GM19468 (cell line): ENCODE data around the gene AMH.

ENCODE experiments used
- ATAC-seq: cut with Tn5 transposase; IDR thresholded peaks from one replicate; pipeline ENCODE4 v1.9.1; 2021; ENCODE audit warnings: mild to moderate bottlenecking, moderate library complexity, moderate number of reproducible peaks; ENCODE audit not compliant: unreplicated experiment; ENCODE audit errors: extremely low read depth

AMH gene

DNA sequence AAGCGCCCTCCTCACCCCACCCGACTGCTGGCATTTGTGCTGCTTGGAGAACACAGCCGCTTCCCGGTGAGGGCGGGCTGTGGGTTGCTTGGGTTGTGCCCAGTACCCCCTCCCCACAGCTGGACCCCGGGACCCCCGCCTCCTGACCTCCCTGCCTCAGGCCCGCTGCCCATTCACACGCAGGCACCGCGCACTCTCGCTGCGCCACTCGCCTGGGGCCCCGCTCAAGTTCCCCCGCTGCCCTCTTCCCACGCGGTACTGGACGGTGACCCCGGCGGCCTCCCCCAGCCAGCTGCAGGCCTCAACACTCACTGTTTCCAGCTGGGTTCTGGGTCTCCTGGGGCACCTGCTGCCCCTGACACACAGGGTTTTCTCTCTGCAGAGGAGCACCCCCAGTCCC, 29.4 kb upstream of the AMH start:
- no peak for ATAC-seq

DNA sequence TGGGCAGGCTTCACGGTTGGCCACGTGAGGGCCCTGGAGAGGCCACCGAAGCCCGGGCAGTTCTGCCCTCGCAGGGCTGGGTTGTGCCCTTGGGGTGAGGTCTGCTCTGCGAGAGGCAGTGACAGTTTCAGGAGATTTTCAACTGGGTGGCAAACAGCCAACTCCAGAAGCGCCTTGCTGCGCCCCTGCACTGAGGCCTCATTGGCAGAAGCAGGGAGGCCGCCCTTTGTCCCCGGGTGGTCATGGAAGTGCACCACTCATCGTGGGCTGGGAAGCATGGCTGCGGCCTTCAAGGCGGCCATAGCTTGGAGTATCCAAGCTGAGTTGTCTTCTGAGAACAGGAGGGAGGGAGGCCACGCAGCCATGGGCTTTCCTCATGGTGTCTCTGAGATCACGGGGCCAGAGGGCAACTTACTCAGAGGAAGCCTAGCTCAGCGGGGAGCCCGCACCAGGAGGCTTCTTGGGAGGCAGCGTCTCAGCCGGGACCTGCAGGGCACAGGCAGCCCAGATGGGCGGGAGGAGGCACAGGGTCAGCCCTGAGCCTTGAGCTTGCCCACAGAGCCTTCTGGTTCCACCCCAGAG, 27.8 kb upstream of the AMH start:
- ATAC-seq = no peak

DNA sequence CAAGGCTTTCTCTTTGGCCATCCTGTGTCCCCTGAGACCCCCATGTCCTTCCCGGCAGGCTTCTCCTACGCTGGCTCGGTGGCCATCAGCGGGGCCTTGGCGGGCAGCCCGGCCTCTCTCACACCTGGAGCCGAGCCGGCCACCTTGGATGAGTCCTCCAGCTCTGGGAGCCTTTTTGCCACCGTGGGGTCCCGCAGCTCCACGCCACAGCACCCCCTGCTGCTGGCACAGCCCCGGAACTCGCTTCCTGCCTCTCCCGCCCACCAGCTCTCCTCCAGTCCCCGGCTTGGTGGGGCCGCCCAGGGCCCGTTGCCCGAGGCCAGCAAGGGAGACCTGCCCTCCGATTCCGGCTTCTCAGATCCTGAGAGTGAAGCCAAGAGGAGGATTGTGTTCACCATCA, 27.2 kb upstream of the AMH start:
- ATAC-seq = no peak

DNA sequence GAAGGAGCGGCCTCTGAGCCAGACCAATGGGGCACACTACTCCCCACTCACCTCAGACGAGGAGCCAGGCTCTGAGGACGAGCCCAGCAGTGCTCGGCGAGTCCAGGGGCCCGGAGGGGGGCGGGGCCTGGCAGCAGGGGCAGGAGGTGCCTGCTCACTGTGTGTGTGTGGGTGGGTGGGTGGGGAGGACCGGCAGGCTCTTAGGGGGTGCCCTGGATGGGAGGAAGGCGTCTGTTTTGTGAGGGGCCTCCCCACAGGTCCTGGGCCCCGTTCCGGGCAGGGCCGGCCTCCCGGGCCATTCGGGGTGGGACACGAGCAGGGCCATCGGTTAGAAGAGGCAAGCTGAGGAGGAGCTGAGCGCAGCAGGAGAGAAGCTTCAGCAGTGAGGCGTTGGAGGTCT, 25.7 kb upstream of the AMH start:
- no peak for ATAC-seq

DNA sequence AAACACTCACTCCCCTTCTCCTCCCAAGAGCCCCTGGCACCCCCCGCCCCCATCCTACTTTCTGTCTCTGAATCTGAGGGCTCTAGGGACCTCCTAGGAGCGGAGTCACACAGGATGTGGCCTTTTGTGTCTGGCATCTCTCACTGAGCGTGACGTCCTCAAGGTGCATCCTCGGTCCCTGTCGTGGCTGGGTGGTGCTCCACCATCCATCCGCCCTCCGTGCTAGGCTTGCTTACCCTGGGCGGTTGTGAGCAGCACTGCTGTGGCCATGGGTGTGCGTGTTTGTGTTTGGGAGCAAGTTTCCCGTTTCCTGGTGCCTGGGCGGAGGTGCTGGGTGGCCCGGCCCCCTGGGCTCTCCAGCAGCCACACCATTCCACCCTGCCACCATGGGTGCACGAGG, 25.2 kb upstream of the AMH start:
- no peak for ATAC-seq

DNA sequence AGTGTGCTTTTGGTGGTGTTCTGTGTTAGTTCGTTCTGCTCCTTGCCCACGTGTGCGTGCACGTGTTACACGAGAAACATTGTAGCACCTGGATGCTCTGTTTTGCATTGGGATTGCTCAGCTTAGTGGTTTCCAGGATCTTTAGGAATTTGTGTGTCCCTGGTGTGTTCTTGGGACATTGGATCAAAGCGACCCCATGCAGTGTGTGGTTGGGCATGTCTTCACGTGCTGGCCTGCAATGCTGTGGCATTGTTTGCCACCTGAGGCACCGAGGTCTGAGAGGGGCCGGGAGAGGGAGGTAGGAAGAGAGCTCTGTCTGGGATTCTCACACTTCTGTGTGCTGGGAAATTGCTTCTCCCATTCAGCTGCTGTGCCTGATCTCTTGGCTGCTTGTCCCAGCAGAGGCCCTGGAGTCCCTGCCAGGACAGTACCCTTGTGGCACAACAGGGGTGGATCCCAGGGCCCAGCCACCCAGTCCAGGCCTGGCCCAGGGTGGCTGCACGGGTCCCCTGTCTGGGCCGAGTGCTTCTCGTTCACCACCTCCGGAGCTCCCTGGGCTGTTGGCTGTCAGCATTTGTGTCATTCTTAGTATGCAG, 24.3 kb upstream of the AMH start:
- ATAC-seq = no peak

DNA sequence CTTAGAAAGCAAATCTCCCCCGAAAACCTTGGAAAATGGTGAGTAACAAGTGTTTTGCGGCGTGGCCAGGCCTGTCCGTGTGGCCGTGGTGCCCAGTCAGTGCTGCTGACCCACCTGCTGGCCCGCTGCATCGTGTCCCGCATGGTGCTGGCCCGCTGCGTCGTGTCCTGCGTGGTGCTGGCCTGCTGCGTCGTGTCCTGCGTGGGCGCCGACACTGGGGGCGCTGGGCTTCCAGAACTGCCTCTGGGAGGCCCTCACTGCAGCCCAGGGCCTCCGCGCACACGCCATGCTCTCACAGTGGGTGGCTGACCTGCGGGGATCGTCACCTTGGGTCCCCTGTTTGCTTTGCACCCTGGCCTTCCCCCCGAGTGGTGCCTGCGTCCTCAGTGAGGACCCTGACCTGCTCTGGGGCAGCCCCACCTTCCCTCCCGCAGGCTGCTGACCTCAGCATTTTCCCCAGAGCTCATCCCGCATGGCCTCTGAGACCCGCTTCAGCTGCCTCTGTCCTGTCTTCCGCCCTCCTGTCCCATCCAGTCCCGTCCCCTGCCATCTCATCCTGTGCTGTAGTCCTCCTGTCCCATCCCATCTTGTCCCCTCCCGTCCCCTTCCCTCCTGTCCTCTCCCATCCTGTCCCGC, 23.6 kb upstream of the AMH start:
- no peak for ATAC-seq

DNA sequence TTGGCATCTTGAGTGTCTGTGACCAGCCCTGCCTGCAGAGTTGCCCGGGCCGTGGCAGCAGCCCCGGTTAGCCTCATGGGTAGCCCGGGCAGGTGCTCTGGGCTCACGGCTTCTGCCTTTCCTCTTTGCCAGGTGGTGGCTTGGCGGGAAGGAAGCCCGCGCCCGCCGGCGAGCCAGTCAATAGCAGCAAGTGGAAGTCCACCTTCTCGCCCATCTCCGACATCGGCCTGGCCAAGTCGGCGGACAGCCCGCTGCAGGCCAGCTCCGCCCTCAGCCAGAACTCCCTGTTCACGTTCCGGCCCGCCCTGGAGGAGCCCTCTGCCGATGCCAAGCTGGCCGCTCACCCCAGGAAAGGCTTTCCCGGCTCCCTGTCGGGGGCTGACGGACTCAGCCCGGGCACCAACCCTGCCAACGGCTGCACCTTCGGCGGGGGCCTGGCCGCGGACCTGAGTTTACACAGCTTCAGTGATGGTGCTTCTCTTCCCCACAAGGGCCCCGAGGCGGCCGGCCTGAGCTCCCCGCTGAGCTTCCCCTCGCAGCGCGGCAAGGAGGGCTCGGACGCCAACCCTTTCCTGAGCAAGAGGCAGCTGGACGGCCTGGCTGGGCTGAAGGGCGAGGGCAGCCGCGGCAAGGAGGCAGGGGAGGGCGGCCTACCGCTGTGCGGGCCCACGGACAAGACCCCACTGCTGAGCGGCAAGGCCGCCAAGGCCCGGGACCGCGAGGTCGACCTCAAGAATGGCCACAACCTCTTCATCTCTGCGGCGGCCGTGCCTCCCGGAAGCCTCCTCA, 22.9 kb upstream of the AMH start:
- ATAC-seq = no peak

DNA sequence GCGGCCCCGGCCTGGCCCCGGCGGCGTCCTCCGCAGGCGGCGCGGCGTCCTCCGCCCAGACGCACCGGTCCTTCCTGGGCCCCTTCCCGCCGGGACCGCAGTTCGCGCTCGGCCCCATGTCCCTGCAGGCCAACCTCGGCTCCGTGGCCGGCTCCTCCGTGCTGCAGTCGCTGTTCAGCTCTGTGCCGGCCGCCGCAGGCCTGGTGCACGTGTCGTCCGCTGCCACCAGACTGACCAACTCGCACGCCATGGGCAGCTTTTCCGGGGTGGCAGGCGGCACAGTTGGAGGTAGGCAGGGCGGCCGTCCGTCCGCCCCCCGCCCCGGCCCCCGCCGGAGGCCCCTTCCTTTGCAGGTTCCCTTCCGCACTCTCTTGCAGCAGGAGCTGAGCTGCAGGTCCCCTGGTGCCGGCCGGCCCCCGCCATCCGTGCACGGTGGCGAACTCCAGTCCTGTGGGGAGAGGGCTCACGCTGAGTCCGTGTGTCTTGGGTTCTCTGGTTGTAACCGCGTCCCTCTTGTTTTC, 22.2 kb upstream of the AMH start:
- no peak for ATAC-seq

DNA sequence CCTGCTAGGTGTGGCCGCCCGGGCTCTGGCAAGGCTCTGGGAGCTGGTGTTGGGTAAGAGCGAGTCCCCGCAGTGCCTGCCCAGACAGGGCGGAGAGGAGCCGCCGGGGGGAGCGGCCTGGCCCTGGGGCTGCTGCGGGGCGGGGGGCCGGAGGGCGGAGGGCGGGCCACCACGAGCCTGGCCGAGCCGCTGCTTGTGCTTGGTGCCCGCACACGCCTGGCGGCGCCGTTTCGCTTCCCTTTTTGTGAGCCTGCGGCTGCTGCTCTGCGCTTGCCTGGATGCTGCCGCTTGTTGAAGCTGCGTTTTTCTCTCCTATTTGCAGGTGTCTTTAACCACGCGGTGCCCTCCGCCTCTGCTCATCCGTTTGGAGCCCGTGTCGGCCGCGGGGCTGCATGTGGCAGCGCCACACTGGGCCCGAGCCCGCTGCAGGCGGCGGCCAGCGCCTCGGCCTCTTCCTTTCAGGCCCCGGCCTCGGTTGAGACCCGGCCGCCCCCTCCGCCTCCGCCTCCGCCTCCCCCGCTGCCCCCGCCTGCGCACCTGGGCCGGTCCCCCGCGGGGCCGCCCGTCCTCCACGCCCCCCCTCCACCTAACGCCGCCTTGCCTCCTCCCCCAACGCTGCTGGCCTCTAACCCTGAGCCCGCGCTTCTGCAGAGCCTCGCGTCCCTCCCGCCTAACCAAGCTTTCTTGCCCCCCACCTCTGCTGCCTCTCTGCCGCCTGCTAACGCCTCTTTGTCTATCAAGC, 21.5 kb upstream of the AMH start:
- no peak for ATAC-seq

DNA sequence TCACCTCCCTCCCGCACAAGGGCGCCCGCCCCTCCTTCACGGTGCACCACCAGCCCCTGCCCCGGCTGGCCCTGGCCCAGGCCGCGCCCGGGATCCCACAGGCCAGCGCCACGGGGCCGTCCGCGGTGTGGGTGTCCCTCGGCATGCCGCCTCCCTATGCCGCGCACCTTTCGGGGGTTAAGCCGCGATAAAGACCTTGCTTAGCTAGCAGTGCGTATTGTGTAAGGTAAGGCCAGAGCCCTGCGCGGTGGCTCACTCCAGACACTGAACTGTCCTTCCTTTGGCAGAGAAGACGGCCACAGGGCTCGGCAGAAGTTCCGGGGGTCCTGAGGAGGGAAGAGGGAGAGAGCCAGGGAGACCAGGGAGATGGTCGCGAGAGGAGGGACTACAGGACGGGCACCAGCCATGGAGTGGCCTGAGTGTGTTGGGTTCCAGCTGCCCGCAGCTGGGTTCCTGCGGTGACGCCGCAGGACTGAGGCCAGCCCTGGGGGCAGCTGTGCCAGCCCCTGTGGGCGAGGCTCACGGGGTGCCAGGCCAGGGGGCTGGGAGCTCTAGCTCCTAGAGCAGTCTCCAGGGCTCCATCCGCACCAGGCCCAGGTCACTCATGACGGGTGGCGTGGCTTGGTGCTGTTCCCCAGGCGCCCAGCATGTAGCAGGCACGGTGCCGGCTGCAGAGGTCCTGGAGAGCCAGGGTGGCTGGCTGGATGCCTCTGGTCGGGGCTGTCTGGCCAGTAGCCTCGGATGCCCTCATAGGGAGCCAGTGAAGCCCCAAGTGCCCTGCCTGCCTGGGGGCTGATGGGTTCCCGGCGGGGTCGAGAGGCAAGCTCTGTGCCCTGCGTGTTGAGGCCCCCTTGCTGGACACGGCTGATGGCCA, 20.7 kb upstream of the AMH start:
- ATAC-seq = no peak

DNA sequence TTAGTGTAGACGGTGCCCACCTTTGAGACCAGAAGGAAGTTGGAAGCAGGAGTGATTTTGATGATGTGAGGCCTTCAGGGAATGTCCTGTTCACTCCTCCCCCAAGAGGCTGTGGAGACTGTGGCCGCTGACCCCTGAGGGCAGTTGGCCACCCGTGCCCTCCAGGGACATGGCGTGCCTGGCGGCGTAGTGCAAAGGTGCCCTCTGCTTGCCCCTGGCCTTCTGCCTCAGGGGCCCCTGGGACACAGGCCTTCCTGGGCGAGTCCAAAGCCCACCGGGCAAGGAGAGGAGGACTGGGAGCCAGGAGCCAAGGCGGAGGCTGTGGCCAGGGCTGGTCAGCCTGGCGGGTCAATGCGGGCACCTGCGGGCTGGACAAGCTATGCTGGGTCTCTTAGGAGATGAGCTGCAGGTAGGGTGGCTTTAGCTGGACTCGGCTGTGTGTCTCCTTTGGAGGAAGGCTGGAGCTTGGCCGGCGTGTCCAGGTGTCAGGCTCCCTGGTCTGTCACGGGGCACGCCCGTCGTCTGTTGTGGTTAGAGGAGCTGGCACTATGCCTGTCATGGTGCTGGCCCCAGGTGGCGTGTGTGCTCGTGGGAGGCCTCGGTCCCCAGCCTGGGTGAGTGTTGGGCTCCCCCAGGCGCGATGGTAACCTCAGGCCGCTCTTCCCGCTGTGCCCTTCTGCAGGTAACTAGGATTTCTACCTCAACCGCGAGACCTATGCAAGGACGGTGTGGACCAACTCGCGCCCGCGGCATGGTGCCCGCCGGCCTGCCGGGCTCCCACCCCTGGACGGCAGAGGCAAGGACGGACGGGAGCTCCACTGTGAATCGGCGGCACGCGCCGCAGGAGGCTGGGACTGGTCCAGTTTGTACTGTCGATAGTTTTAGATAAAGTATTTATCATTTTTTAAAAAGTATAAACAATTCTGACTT, 19.8 kb upstream of the AMH start:
- no peak for ATAC-seq

DNA sequence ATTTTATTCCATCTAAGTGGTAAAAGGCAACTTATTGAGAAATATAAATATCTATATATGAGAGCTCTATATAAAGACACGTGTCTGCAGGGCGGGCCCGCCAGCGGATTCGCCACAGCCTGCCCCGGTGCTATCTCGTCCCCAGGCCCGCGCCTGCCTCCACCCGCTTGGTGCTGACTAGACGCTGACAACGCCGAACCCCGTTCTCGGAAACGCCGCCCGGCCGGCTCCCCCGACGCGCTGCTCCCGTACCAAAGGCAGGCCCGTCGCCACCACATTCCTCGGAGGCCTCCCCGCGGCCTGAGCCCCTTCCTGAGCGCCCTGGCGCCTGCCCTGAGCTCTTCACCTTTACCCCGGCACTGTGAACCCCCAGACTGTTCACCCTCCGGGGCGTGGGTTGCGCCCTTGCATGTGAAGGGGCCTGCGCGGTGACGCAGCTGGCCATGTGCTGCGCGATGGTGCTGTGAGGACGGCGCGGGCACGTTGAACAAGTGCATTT, 19.0 kb upstream of the AMH start:
- no peak for ATAC-seq

DNA sequence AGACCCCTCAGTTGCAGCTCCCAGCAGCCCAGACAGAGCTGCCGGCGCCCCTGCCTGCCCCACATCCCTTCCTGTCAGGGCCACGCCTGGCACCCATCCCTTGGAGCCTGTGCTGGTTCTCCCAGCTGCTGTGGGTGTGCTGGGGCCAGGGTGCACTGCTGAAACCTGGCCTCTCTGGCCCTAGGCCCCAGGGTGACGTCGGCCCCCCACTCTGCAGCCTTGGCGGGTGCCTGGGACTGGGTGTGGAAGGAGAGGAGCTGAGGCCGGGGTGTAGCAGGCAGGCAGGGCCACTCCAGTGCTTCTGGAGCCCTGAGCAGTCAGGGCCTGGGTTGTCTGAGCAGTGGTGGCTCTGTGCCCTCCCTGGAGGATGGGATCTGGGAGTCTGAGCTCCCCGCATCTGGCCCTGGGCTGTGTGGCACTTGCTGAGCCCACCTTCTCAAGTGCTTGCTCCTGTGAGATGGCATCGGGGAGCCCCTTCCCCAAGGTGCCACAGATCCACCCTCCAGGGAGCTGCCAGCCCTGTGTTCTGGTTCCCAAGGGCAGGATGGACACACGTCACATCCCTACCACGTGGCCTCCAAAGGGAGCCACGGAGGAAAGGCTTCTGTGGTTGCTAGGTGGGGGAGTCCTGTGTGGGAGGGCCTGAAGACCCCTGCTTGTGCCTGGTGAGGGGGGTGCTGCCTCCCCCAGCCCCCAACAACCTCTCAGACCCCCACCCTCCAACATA, 18.2 kb upstream of the AMH start:
- ATAC-seq = no peak

DNA sequence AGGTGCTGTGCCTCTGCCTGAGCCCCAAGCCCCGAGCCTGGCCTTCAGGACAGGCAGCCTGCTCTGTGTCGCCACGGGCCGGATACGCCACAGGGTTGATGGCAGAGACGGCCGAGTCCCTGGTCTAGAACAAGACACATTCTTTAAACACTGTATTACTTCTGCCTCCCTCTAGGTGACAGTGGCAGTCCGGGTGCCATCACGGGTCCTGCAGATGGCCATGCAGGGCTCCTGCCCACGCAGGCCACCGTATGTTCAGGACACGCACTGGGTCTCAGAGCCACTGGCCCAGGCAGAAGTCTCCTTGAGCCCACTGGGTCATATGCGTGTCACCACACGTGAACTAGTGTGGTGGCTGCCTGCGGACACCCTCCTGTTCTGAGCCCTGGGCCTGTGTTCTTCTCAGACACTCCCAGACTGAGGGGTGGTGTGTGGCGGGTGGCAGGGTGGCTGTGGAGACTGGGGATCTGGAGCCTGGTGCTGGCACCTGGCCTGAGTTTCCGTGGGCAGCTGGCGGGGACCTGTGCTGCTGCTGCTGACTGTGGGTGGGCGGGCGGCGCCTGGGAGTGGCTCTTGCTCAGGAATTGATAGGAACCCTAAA, 17.4 kb upstream of the AMH start:
- ATAC-seq = no peak

DNA sequence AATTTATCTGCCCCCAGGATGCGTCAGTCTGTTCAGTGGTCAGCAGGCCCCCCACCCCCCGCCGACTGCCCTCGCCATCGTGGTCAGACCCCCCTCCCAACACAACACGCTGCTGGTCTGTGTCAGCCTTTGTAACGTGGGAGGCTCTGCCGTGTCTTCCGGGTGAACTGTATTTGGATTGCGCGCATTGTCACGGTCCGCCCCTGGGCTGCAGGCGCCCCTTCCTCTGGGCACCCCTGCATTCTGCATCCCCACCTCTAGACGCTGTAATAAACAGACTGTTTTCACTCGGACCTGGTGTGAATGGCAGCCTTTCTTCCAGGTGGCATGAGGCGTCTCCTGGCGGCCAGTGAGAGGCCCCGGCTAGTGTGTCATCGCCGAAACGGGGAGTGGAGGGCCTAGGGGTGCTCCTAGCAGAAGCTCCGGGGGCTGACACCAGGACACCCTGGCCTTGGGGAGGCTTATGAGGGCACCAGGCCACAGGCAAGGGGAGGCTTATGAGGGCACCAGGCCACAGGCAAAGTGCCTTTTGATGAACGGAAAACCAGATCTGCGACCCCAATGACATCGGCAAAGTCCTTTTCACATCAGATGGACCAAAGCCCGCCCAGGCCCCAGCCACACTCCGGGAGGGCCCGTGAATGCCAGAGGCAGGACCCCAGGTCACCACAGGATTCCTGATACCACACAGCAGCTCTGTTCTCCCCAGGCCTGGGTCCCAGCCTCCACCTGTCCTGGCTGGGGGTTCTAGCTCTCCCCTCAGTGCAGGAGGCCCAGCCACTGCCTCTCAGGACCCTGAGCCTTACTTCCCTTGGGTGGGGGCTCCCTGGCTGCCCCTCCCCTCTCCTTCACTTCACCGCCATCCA, 16.6 kb upstream of the AMH start:
- ATAC-seq = no peak
